SK-N-SH (cell line): ENCODE results near the gene SLC5A11. TPM values are rescaled to one million over a fixed set of nuclear protein-coding genes. Genes with fewer than 3 reads are reported as not detected.

Experiments used
- CTCF ChIA-PET: fragments of 300-600, 350-600 bp; formaldehyde crosslinking; extraction: SDS; loops from one replicate; lab custom pipeline; 2021; lab: Yijun Ruan, JAX
- POLR2A ChIA-PET: fragments of 350-600 bp; sonication (Branson Sonifier 250); formaldehyde crosslinking; extraction: SDS; loops from one replicate; lab custom pipeline; 2020; ENCODE audit warnings: antibody characterized with exemption, inconsistent platforms; lab: Yijun Ruan, JAX
- DNase-seq: peaks from one replicate; pipeline ENCODE4 v3.0.0; 2012
- H2AFZ ChIP-seq: fragments of 200-600 bp; sonication (generic); 2 replicates; pipeline ENCODE4 v1.8.1; 2016; ENCODE audit warnings: antibody characterized with exemption, mild to moderate bottlenecking, low read depth
- H3F3A ChIP-seq: fragments of 200-600 bp; sonication (generic); replicated peaks from 2 replicates; pipeline ENCODE3; 2016; ENCODE audit warnings: antibody characterized with exemption, mild to moderate bottlenecking; ENCODE audit not compliant: insufficient read depth
- H3K27ac ChIP-seq, 2 experiments: fragments of 200-500 bp in 1 of 2; fragments of 200-600 bp in 1 of 2; sonication (Bioruptor generic) in 1 of 2; sonication (generic), shearing (Covaris generic) in 1 of 2; 2 replicates each; pipeline versions ENCODE4 v1.5.1 to v1.6.1; 2014 to 2016; ENCODE audit warnings: low read depth in 2 of 2, inconsistent platforms in 1 of 2, low read length in 1 of 2, mild to moderate bottlenecking in 1 of 2, mixed read lengths in 1 of 2
- H3K27me3 ChIP-seq: fragments of 200-600 bp; sonication (generic), shearing (Covaris generic); 2 replicates; pipeline ENCODE4 v1.6.1; 2016; ENCODE audit warnings: mixed run types; ENCODE audit not compliant: insufficient read depth
- H3K36me3 ChIP-seq, 2 experiments: fragments of 200-500 bp in 1 of 2; fragments of 200-600 bp in 1 of 2; sonication (Bioruptor generic) in 1 of 2; sonication (generic) in 1 of 2; replicated peaks in 1 of 2; 2 replicates each; pipeline versions ENCODE3 to v1.5.1; 2014 to 2016; ENCODE audit warnings: low read length in 1 of 2, mild to moderate bottlenecking in 1 of 2; ENCODE audit not compliant: insufficient read depth in 2 of 2, control insufficient read depth in 1 of 2
- H3K4me1 ChIP-seq, 2 experiments: fragments of 200-500 bp in 1 of 2; fragments of 200-600 bp in 1 of 2; sonication (Bioruptor generic) in 1 of 2; sonication (generic), shearing (Covaris generic) in 1 of 2; 2 replicates each; pipeline versions ENCODE4 v1.5.1 to v1.6.1; 2014 to 2016; ENCODE audit warnings: low read depth in 1 of 2, low read length in 1 of 2, mixed run types in 1 of 2; ENCODE audit not compliant: insufficient read depth in 2 of 2, control insufficient read depth in 1 of 2
- H3K4me2 ChIP-seq: fragments of 200-600 bp; sonication (generic), shearing (Covaris generic); 2 replicates; pipeline ENCODE4 v1.6.1; 2017; ENCODE audit warnings: mixed run types
- H3K4me3 ChIP-seq, 2 experiments: fragments of 200-500 bp in 1 of 2; fragments of 200-600 bp in 1 of 2; sonication (Bioruptor generic) in 1 of 2; sonication (generic), shearing (Covaris generic) in 1 of 2; 2 replicates each; pipeline versions ENCODE4 v1.5.1 to v1.8.1; 2014 to 2016; ENCODE audit warnings: low read depth in 2 of 2, inconsistent platforms in 1 of 2, low read length in 1 of 2, mild to moderate bottlenecking in 1 of 2, mixed read lengths in 1 of 2, moderate library complexity in 1 of 2
- H3K79me2 ChIP-seq: fragments of 200-600 bp; sonication (generic); 2 replicates; pipeline ENCODE4 v1.8.1; 2017; ENCODE audit warnings: mild to moderate bottlenecking; ENCODE audit not compliant: insufficient read depth
- H3K9ac ChIP-seq: fragments of 200-600 bp; sonication (generic); 2 replicates; pipeline ENCODE4 v1.6.1; 2017; ENCODE audit warnings: mixed run types
- H3K9me2 ChIP-seq: fragments of 200-600 bp; sonication (generic); 2 replicates; pipeline ENCODE4 v1.6.1; 2017; ENCODE audit warnings: mixed run types
- H3K9me3 ChIP-seq: fragments of 200-600 bp; sonication (generic); 2 replicates; pipeline ENCODE4 v1.6.1; 2017; ENCODE audit warnings: mixed run types, mild to moderate bottlenecking, moderate library complexity
- H4K20me1 ChIP-seq: fragments of 200-600 bp; sonication (generic); 2 replicates; pipeline ENCODE4 v1.6.1; 2017; ENCODE audit warnings: mild to moderate bottlenecking, mixed run types; ENCODE audit not compliant: insufficient read depth
- CHD2 ChIP-seq: fragments of 150-350 bp; IDR thresholded peaks from 2 replicates; pipeline ENCODE4 v1.6.1; 2018; ENCODE audit warnings: low read length; ENCODE audit not compliant: partially characterized antibody
- FOXJ3 ChIP-seq: sonication (generic); formaldehyde crosslinking; IDR thresholded peaks from 2 replicates; pipeline ENCODE4 v1.5.1; 2020; ENCODE audit warnings: mild to moderate bottlenecking, missing genetic modification reagents
- GATA2 ChIP-seq: sonication (generic); formaldehyde crosslinking; IDR thresholded peaks from 2 replicates; pipeline ENCODE4 v1.5.0; 2020; ENCODE audit warnings: mild to moderate bottlenecking, missing genetic modification reagents
- MEF2A ChIP-seq: IDR thresholded peaks from 2 replicates; pipeline ENCODE4 v1.4.0; 2012; ENCODE audit warnings: low read depth, borderline replicate concordance
- POLR2AphosphoS5 ChIP-seq: IDR thresholded peaks from 2 replicates; pipeline ENCODE4 v1.6.1; 2012; ENCODE audit warnings: low read depth, low read length
- RFX5 ChIP-seq: IDR thresholded peaks from 2 replicates; pipeline ENCODE4 v1.6.1; 2012; ENCODE audit warnings: mild to moderate bottlenecking, improper control_type of control experiment, low read length
- RXRA ChIP-seq: IDR thresholded peaks from 2 replicates; pipeline ENCODE4 v1.4.0; 2012; ENCODE audit warnings: low read depth, mild to moderate bottlenecking, borderline replicate concordance
- SIN3A ChIP-seq: IDR thresholded peaks from 2 replicates; pipeline ENCODE4 v1.6.1; 2012; ENCODE audit warnings: low read depth, mild to moderate bottlenecking, low read length, moderate library complexity, borderline replicate concordance
- SMC3 ChIP-seq: IDR thresholded peaks from 2 replicates; pipeline ENCODE4 v1.6.1; 2012; ENCODE audit warnings: low read depth, low read length, improper control_type of control experiment
- TEAD4 ChIP-seq: IDR thresholded peaks from 2 replicates; pipeline ENCODE4 v1.4.0; 2012; ENCODE audit warnings: mild to moderate bottlenecking, borderline replicate concordance; ENCODE audit not compliant: insufficient read depth
- USF1 ChIP-seq: IDR thresholded peaks from 2 replicates; pipeline ENCODE4 v1.4.0; 2012; ENCODE audit warnings: low read depth, borderline replicate concordance
- USF2 ChIP-seq: fragments of 150-350 bp; IDR thresholded peaks from 2 replicates; pipeline ENCODE4 v1.6.1; 2017; ENCODE audit warnings: antibody characterized with exemption, low read length, low read depth, borderline replicate concordance
- ZBTB33 ChIP-seq: IDR thresholded peaks from 2 replicates; pipeline ENCODE4 v1.4.0; 2012; ENCODE audit warnings: low read depth, borderline replicate concordance
- WGBS: methylation state at CpG from one replicate; pipeline ENCODE4 v1.1.6; 2017; ENCODE audit warnings: low lambda C conversion rate; 5-methylcytosine and 5-hydroxymethylcytosine counted together
- polyA plus RNA-seq, 3 experiments: library from polyadenylated mRNA; depleted of rRNA; stranded (reverse); fragments of >200 nt; gene quantifications; 2 replicates each; pipeline ENCODE4 v1.2.3, GENCODE V29; 2012

Gene SLC5A11
- polyA plus RNA-seq, 1 of the 3 experiments (the other 2 are of a cell fraction) = not detected

- no peaks in the 10 kb centered on the region for H3K36me3 ChIP-seq
- no peaks in the 10 kb centered on the region for H3F3A ChIP-seq
- POLR2A ChIA-PET = no interaction called here
- TF ChIP-seq SIN3A (no peak), TEAD4 (no peak), CHD2 (no peak), RFX5 (no peak), FOXJ3 (CRISPR knock-in tag) (no peak), ZBTB33 (no peak), SMC3 (no peak), GATA2 (CRISPR knock-in tag) (no peak), RXRA (no peak), POLR2AphosphoS5 (no peak), USF1 (no peak), USF2 (no peak)
- TF ChIP-seq, all 33 proteins: peak for 0
- CTCF ChIA-PET = no interaction called here
- Histone ChIP-seq H3K4me1 (no peaks in the 10 kb centered on the region), H3K9ac (no peak overlapping the region), H3K27ac (no peak overlapping the region), H3K4me3 (no peak overlapping the region), H3K4me2 (no peak overlapping the region), H3K79me2 (no peaks in the 10 kb centered on the region), H3K27me3 (no peaks in the 10 kb centered on the region), H3K9me3 (no peaks in the 10 kb centered on the region), H2AFZ (no peak overlapping the region), H4K20me1 (no peaks in the 10 kb centered on the region), H3K9me2 (no peaks in the 10 kb centered on the region)
- whole genome bisulfite sequencing = 96% methylated on average over 5 of the region's 5 CpGs
- no peak for DNase-seq
These were observed 26.1 kb downstream of the SLC5A11 start for GRCh38 chr16:24871891-24872290.

GRCh38 chr16:24873028-24873427, 27.3 kb downstream of the SLC5A11 start:
- 56% methylated on average over 2 of the region's 2 CpGs for WGBS
- Histone ChIP-seq H3K4me3 (no peak overlapping the region), H3K27ac (no peak overlapping the region), H3K9ac (no peak overlapping the region), H3K79me2 (no peaks in the 10 kb centered on the region), H3K27me3 (no peaks in the 10 kb centered on the region), H4K20me1 (no peaks in the 10 kb centered on the region), H3K9me2 (no peaks in the 10 kb centered on the region), H3K36me3 (no peaks in the 10 kb centered on the region), H2AFZ (no peak overlapping the region), H3K4me2 (no peak overlapping the region), H3K4me1 (no peaks in the 10 kb centered on the region), H3F3A (no peaks in the 10 kb centered on the region), H3K9me3 (no peaks in the 10 kb centered on the region)
- no peak for TF ChIP-seq MEF2A
- no peak for DNase-seq
- CTCF ChIA-PET = interaction anchor here (1.2 kb wide), 1 partner anchor 11 kb away, joined by 3 read pairs; no protein-coding TSS in a partner anchor
- POLR2A ChIA-PET = no interaction called here
